Duodenal mucosa (tissue), 2 donors: ENCODE measurements around the gene RBFOX1.

ENCODE experiments used
- H3K27ac ChIP-seq: one replicate; pipeline ENCODE4 v1.7.0; 2013; ENCODE audit warnings: low read depth, low read length
- H3K27me3 ChIP-seq, 2 donors: one replicate each; pipeline ENCODE4 v1.7.0; 2013; ENCODE audit warnings: low read length in 2 of 2, control low read depth in 1 of 2; ENCODE audit not compliant: insufficient read depth in 2 of 2, control insufficient read depth in 1 of 2
- H3K36me3 ChIP-seq, 2 donors: one replicate each; pipeline ENCODE4 v1.7.0; 2013; ENCODE audit warnings: low read length in 2 of 2, control low read depth in 1 of 2; ENCODE audit not compliant: insufficient read depth in 2 of 2, control insufficient read depth in 1 of 2
- H3K4me1 ChIP-seq, 2 donors: one replicate each; pipeline ENCODE4 v1.7.0; 2013; ENCODE audit warnings: low read length in 2 of 2, control low read depth in 1 of 2; ENCODE audit not compliant: insufficient read depth in 2 of 2, control insufficient read depth in 1 of 2
- H3K4me3 ChIP-seq, 2 donors: one replicate each; pipeline ENCODE4 v1.7.0; 2013; ENCODE audit warnings: low read length in 2 of 2, low read depth in 1 of 2
- H3K9ac ChIP-seq, 2 donors: one replicate each; pipeline ENCODE4 v1.7.0; 2013; ENCODE audit warnings: low read length in 2 of 2, low read depth in 1 of 2
- H3K9me3 ChIP-seq, 2 donors: one replicate each; pipeline ENCODE4 v1.7.0; 2013; ENCODE audit warnings: low read length in 2 of 2, control low read depth in 1 of 2; ENCODE audit not compliant: control insufficient read depth in 1 of 2

RBFOX1 gene

DNA sequence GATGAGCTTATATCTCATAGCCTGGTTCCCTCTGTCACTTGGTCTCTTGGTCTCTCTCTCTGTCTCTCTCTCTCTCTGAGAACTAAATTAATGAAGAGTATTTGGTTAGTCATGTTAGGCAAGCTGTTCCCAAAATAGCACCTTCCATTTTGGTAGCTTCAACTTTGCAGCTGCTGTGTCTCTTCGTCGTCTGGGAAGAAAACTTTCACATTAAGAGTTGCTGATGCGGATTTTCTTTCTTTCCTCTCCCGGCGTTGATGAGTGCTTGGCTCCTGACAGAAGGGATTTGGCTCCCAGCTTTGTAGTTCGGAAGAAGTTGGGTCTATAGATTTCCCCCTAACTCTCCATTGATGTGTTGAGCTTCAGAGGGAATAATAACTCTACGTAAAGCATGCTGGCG is at the start of gene RBFOX1:
TSS of gene RBFOX1 (plus strand) at position 235 of the 400 bp plus-strand sequence.
- Histone ChIP-seq H3K36me3 (no peaks in the 10 kb centered on the region), H3K4me3 (no peak within 1 kb of the TSS), H3K9ac (no peak within 1 kb of the TSS), H3K27ac (no peak within 1 kb of the TSS), H3K9me3 (no peaks in the 10 kb centered on the region), H3K4me1 (no peaks in the 10 kb centered on the region), H3K27me3 (no peaks in the 10 kb centered on the region)

DNA sequence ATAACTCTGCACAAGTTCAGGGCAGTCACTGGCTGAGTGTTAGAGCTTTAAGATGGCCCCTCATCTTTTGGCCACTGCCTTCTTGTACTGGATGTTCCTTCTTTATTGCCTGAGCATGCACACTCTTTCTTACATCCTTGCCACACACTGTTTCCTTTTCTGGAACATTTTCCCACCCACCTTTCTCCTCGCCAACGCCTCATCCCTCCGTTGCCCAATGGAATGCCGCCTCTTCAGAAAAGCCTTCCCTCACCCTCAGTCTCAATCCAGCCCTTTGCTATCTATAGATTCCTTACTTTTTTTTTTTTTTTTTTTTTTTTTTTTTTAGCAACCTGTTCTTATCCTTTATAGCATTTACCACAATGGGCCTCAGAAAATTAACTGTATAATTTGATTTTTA is 47.9 kb upstream of the RBFOX1 start:
- Histone ChIP-seq H3K36me3 (no peaks in the 10 kb centered on the region), H3K4me1 (no peaks in the 10 kb centered on the region), H3K27ac (no peak overlapping the region), H3K27me3 (no peaks in the 10 kb centered on the region), H3K9me3 (peaks cover 0 to 9% of the 10 kb centered on the region in 2 donors), H3K9ac (no peak overlapping the region), H3K4me3 (no peak overlapping the region)

DNA sequence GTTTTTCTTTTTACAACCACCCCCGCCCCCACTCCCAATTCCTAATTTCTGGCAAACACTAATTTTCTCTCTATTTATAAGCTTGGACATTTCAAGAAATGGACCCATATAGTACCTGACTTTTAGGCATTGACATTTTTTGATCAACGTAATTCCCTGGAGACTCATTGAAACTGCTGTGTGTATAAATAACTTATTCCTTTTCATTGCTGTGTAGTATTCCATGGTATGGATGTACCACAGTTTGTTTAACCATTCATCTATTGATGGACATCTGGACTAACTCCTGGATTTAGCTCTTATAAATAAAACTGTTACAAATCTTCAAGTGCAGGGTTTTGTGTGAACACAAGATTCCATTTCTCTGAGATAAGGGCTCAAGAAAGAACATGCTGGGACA is 47.1 kb upstream of the RBFOX1 start:
- Histone ChIP-seq H3K9me3 (peaks cover 0 to 9% of the 10 kb centered on the region in 2 donors), H3K27me3 (no peaks in the 10 kb centered on the region), H3K4me1 (no peaks in the 10 kb centered on the region), H3K27ac (no peak overlapping the region), H3K9ac (no peak overlapping the region), H3K36me3 (no peaks in the 10 kb centered on the region), H3K4me3 (no peak overlapping the region)

DNA sequence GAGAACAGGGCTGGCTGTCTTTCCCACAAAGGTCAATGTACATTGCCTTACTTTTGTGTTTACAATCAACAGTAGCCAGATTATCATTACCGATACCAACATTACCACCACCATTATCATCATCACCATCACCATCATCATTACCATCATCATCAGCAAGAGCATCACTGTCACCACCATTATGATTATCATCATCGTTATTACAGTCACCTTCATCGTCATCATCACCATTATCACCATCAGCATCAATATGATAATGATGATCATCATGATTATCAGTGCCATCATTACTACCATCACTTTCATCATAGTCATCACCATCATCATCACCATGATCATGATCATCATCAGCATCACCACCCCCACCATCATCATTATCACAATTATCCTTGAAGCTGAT is 43.3 kb upstream of the RBFOX1 start:
- Histone ChIP-seq H3K4me3 (no peak overlapping the region), H3K4me1 (no peaks in the 10 kb centered on the region), H3K27me3 (no peaks in the 10 kb centered on the region), H3K27ac (no peak overlapping the region), H3K9me3 (peaks cover 0 to 9% of the 10 kb centered on the region in 2 donors), H3K36me3 (no peaks in the 10 kb centered on the region), H3K9ac (no peak overlapping the region)

DNA sequence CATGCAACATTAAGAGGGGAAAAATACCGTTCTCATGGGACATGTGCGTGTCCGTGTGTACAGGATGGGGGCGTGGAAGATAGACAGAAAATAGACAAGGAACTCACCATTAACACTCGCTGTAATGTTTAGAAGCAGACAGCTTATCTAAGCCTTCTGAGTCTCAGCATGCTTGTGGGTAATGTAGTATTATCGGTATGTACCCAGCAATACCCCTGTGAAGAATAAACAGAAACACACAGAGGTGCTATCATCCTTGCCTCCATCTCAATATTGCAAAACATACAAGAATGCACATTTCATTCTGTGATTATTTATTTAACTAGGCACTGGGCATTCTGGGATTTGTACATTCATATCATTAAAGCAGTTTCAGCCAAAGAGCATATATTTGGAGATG is 42.0 kb upstream of the RBFOX1 start:
- no peaks in the 10 kb centered on the region for H3K36me3 ChIP-seq
- H3K9me3 ChIP-seq, result peaks cover 0 to 4% of the 10 kb centered on the region in 2 donors
- H3K4me1 ChIP-seq, result no peaks in the 10 kb centered on the region
- no peaks in the 10 kb centered on the region for H3K27me3 ChIP-seq
- H3K27ac ChIP-seq, result no peak overlapping the region
- H3K9ac ChIP-seq, result no peak overlapping the region
- no peak overlapping the region for H3K4me3 ChIP-seq

DNA sequence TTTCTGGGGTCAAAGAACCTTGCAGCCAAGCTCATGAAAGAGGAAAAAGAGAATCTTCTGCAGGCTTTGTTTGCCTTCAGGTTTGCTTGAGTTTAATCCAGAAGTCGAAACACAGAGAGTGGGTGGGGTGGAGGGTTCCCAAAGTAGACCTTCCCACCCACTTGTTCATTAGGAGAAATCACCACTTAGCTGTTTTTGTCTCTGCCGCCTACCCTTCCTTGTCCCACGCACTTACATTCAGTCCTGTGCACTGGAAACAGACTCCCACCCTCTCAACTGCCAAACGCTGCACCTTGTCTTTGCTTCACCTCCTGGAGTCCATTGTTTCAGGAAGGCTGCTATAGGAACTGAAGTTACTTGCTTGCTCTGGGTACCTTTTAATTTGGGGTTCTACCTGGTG is 38.6 kb upstream of the RBFOX1 start:
- no peak overlapping the region for H3K27ac ChIP-seq
- H3K36me3 ChIP-seq, result no peaks in the 10 kb centered on the region
- H3K9ac ChIP-seq, result no peak overlapping the region
- H3K9me3 ChIP-seq, result no peaks in the 10 kb centered on the region
- no peak overlapping the region for H3K4me3 ChIP-seq
- no peaks in the 10 kb centered on the region for H3K4me1 ChIP-seq
- H3K27me3 ChIP-seq, result no peaks in the 10 kb centered on the region

DNA sequence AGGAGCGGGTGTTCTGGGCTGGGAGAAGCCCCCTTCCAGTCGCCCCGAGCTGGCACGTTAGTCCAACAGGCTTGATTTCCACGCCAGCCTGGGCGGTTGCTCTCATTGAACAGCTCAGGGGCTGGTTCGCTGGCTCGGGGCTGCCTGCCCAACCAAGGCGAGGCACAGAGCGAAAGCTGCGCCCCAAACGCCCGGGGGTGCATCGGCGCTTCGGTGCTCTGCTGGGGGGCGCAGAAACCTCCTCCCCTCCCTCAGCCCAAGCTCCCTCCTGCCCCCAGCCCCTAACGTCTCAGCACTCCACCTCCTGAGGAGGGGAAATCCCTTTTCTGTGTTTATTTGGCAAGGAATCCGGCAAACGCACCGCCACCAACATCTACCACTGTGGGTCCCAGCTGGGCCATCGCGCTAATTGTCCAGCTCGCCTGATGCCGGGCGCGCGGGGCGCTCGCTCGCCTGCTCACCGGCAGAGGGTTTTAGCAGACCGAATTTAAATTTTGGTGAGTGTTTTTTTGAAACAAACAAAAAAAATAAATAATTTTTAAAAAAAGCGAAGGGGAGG is 29.5 kb upstream of the RBFOX1 start:
- peaks cover 3 to 20% of the 10 kb centered on the region in 2 donors for H3K27me3 ChIP-seq
- no peaks in the 10 kb centered on the region for H3K4me1 ChIP-seq
- no peak overlapping the region for H3K4me3 ChIP-seq
- H3K9ac ChIP-seq, result no peak overlapping the region
- no peak overlapping the region for H3K27ac ChIP-seq
- no peaks in the 10 kb centered on the region for H3K36me3 ChIP-seq
- no peaks in the 10 kb centered on the region for H3K9me3 ChIP-seq

DNA sequence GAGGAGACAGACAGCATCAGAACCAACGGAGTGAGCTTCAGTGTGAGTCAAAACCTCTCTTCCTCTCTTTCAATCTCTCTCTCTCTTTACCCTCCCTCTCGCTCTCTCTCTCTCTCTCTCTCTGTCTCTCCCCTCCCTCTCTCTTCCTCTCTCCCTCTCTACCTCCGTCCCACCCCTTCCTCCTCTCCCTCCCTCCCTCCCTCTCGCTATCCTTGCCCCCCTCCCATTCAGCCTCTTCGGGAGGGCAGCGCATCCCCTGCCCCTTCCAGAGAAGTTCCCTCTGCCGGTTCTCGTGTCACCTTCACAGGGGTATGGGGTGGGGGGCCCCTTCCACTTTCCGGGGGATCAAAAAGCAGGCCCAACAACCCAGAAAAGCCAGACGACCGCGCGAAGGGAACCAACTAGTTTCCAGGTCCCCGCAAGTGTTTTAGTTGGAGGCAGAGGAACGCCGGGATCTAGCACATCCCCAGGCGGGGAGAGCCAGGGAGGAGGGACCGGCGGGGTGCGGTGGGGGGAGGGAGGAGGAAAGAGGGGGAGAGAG is 28.9 kb upstream of the RBFOX1 start:
- no peak overlapping the region for H3K27ac ChIP-seq
- H3K36me3 ChIP-seq, result no peaks in the 10 kb centered on the region
- H3K4me3 ChIP-seq, result no peak overlapping the region
- no peaks in the 10 kb centered on the region for H3K9me3 ChIP-seq
- H3K4me1 ChIP-seq, result no peaks in the 10 kb centered on the region
- peaks cover 3 to 20% of the 10 kb centered on the region in 2 donors for H3K27me3 ChIP-seq
- H3K9ac ChIP-seq, result no peak overlapping the region

DNA sequence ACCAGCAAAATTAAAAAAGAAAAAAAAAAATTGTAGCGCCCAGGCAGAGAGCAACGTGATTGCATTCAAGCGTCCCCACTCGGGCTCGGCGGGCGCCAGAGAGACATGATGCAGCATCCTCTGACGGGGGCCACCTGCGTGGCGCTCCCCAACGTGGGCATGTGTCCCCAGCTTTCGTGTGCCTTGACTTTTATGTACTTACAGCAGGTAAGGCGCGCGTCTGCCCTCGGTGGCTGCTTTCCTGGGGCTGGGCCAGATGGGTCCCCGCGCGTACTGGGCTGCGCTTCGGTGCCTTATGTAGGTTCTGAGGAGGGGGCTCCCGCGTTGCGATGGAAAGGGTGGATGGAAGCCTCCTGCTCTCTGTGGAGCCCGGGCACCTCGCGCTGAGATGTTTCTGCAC is 28.4 kb upstream of the RBFOX1 start:
- no peak overlapping the region for H3K9ac ChIP-seq
- H3K27ac ChIP-seq, result no peak overlapping the region
- no peaks in the 10 kb centered on the region for H3K9me3 ChIP-seq
- peaks cover 3 to 20% of the 10 kb centered on the region in 2 donors for H3K27me3 ChIP-seq
- H3K4me1 ChIP-seq, result no peaks in the 10 kb centered on the region
- H3K36me3 ChIP-seq, result no peaks in the 10 kb centered on the region
- no peak overlapping the region for H3K4me3 ChIP-seq

DNA sequence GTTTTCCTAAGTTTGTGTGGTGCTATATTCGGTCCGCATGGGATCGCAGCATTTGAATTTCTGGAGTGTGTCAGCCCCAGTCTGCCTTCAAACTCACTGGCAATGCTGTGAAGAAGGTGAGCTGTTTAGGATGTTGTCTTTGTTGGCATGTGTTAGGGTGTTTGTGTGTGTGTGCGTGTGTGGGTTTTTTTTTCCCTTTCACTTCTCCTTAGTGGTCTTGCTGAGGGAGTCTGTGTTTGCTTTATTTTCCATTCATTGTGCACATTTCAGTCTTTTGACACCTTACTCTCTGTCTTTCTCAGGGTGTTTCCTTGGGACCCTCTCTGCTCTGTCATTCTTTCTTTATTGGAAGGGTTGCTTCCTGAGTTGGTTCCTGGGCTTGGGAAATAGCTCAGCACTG is 27.7 kb upstream of the RBFOX1 start:
- Histone ChIP-seq H3K9ac (no peak overlapping the region), H3K27me3 (peaks cover 3 to 20% of the 10 kb centered on the region in 2 donors), H3K27ac (no peak overlapping the region), H3K36me3 (no peaks in the 10 kb centered on the region), H3K4me1 (no peaks in the 10 kb centered on the region), H3K9me3 (no peaks in the 10 kb centered on the region), H3K4me3 (no peak overlapping the region)

DNA sequence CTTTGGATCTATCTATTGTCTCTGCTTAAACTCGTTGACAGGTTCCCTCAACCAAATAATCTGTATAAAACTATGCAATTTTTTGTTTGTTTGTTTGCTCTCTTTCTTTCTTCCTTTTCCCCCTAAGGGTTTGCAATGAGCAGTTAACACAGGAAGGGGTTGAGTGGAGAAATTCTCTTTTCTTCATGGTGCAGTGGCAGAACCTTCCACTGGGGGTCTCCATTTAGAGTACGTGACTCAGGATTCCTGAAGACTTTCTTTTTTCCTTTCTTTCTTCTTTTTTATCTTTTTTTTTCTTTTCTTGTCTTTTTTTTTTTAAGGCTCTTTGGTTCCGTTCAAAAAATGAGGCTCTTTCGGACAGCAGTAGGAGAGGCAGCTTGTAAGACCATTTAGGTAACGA is 19.5 kb upstream of the RBFOX1 start:
- Histone ChIP-seq H3K9ac (no peak overlapping the region), H3K9me3 (no peaks in the 10 kb centered on the region), H3K27me3 (no peaks in the 10 kb centered on the region), H3K36me3 (no peaks in the 10 kb centered on the region), H3K27ac (no peak overlapping the region), H3K4me1 (no peaks in the 10 kb centered on the region), H3K4me3 (no peak overlapping the region)
